K562 (cell line): ENCODE measurements around the gene MICU1. TPM values are rescaled to one million over a fixed set of nuclear protein-coding genes. Genes with fewer than 3 reads are reported as not detected.

ENCODE experiments used
- CBX8 ChIP-seq: fragments of 200-600 bp; sonication (generic); IDR thresholded peaks from 2 replicates; pipeline ENCODE4 v1.6.1; 2012; ENCODE audit warnings: borderline replicate concordance, mixed run types, low read depth, mild to moderate bottlenecking, moderate library complexity, mixed read lengths, low read length, control low read depth, inconsistent platforms; ENCODE audit not compliant: poor library complexity, severe bottlenecking; ENCODE audit errors: extremely low read depth
- CHCHD3 ChIP-seq: fragments of 250-450 bp; sonication (Bioruptor Pico); IDR thresholded peaks from 2 replicates; pipeline ENCODE4 v2.1.2; 2022; ENCODE audit warnings: mild to moderate bottlenecking
- EP400 ChIP-seq: fragments of 450-650 bp; IDR thresholded peaks from 2 replicates; pipeline ENCODE4 v1.6.1; 2017; ENCODE audit warnings: antibody characterized with exemption, mild to moderate bottlenecking, moderate library complexity
- ETV1 ChIP-seq: fragments of 450-650 bp; conservative IDR thresholded peaks from 2 replicates; pipeline ENCODE4 v1.6.1; 2016; ENCODE audit warnings: missing genetic modification characterization, control low read depth, low read depth, missing compliant biosample characterization
- HNRNPH1 ChIP-seq: fragments of 200-400 bp; formaldehyde crosslinking; optimal IDR thresholded peaks from 2 replicates; pipeline ENCODE3; 2017; ENCODE audit warnings: low read depth, mild to moderate bottlenecking, low read length, moderate library complexity
- NCOA6 ChIP-seq: fragments of 450-650 bp; IDR thresholded peaks from 2 replicates; pipeline ENCODE4 v1.6.1; 2017; ENCODE audit warnings: mild to moderate bottlenecking
- RBFOX2 ChIP-seq: fragments of 200-400 bp; formaldehyde crosslinking; IDR thresholded peaks from 2 replicates; pipeline ENCODE4 v1.6.1; 2017; ENCODE audit warnings: low read depth, mild to moderate bottlenecking, low read length, moderate library complexity
- RBM25 ChIP-seq: fragments of 200-400 bp; formaldehyde crosslinking; IDR thresholded peaks from 2 replicates; pipeline ENCODE4 v1.6.1; 2018; ENCODE audit warnings: low read length, low read depth, moderate library complexity; ENCODE audit not compliant: severe bottlenecking
- SMARCA4 ChIP-seq: fragments of 450-650 bp; IDR thresholded peaks from 2 replicates; pipeline ENCODE4 v1.6.1; 2016
- TEAD2 ChIP-seq: fragments of 450-650 bp; IDR thresholded peaks from 2 replicates; pipeline ENCODE4 v1.6.1; 2016; ENCODE audit warnings: missing genetic modification characterization, control low read depth, missing compliant biosample characterization
- polyA plus RNA-seq, 8 experiments: library from polyadenylated mRNA; depleted of rRNA in 4 of 8; stranded (reverse) in 5 of 8; unstranded in 3 of 8; fragments of >200 nt; fragmentation: Nextera tagmentation in 2 of 8; fragmentation: Illumina TruSeq in 1 of 8; extraction: Ambion mirVana in 2 of 8; extraction: Trizol in 1 of 8; gene quantifications; 2 replicates each; pipeline versions ENCODE4 v1.2.1 to v1.2.3, GENCODE V29; 2011 to 2014; ENCODE audit warnings: inconsistent platforms in 1 of 8, missing spikeins in 1 of 8
- total RNA-seq, 7 experiments: library from RNA; depleted of rRNA in 6 of 7; stranded (reverse); fragments of >200 nt in 6 of 7; fragmentation: Illumina TruSeq in 2 of 7; extraction: Trizol in 2 of 7; gene quantifications; 2 replicates each; pipeline versions ENCODE4 v1.2.1 to v1.2.3, GENCODE V29; 2011 to 2021; ENCODE audit warnings: low replicate concordance in 1 of 7
- TF ChIP-seq, protein P1 (sequence below): fragments of 150-350 bp; IDR thresholded peaks from 2 replicates; pipeline ENCODE4 v1.6.1; 2014; ENCODE audit warnings: low read depth, mild to moderate bottlenecking, low read length, borderline replicate concordance
- TF ChIP-seq, protein P2 (sequence below): fragments of 450-650 bp; IDR thresholded peaks from 2 replicates; pipeline ENCODE4 v1.6.1; 2018; ENCODE audit warnings: mild to moderate bottlenecking, low read depth; ENCODE audit not compliant: partially characterized antibody
- TF ChIP-seq, protein P3 (sequence below): sonication (generic); formaldehyde crosslinking; IDR thresholded peaks from 2 replicates; pipeline ENCODE4 v1.8.0; 2022; ENCODE audit warnings: mild to moderate bottlenecking, missing genetic modification reagents
- TF ChIP-seq, protein P4 (sequence below): fragments of 200-800 bp; sonication (Bioruptor generic); IDR thresholded peaks from 2 replicates; pipeline ENCODE4 v1.6.1; 2017; ENCODE audit warnings: missing genetic modification characterization, missing compliant biosample characterization
- TF ChIP-seq, protein P5 (sequence below): IDR thresholded peaks from 2 replicates; pipeline ENCODE4 v1.6.1; 2011; ENCODE audit not compliant: insufficient read length; ENCODE audit errors: extremely low read depth
- TF ChIP-seq, protein P6 (sequence below), 2 experiments: fragments of 200-800 bp in 1 of 2; sonication (Bioruptor generic) in 1 of 2; sonication (generic) in 1 of 2; formaldehyde crosslinking in 1 of 2; IDR thresholded peaks in 1 of 2; conservative IDR thresholded peaks in 1 of 2; 2 replicates each; pipeline versions ENCODE4 v1.5.0 to v1.6.1; 2016 to 2020; ENCODE audit warnings: missing compliant biosample characterization in 1 of 2, missing genetic modification characterization in 1 of 2, missing genetic modification reagents in 1 of 2

Gene MICU1
- total and polyA plus RNA-seq, 9 of the 15 experiments (the other 6 are each of a cell fraction or from before 2014, with no cell fraction given), result 29.3 to 76.8 (median 48.4) TPM

DNA sequence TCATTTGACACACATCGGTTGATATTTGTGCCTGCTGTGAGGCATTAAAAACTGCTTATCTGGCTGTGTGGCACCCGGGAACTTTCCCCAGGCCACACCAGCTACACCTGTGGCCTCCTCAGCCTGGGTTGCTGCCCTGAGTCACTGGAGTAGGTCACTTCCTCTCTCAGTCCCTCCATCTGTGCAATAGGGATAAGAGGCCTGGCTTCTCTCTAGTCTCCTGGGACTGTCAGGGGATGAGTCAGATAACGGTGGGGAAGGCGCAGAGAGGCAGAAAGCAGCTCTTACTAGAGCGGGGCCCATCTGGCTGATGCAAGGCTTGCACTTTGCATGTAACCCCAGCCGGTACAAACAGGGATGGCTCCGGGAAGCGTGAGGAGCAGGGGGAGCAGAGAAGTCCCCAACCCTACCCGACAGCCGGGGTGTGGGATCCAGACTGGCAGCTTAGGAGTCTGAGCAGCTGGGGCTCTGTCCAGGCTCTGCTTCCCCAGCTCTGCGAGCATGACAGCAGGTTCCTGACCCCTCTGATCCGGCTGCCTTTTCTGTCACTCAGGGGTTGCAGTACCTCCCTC is 305.1 kb downstream of the MICU1 start (continued):
- TF ChIP-seq, protein P1, sequence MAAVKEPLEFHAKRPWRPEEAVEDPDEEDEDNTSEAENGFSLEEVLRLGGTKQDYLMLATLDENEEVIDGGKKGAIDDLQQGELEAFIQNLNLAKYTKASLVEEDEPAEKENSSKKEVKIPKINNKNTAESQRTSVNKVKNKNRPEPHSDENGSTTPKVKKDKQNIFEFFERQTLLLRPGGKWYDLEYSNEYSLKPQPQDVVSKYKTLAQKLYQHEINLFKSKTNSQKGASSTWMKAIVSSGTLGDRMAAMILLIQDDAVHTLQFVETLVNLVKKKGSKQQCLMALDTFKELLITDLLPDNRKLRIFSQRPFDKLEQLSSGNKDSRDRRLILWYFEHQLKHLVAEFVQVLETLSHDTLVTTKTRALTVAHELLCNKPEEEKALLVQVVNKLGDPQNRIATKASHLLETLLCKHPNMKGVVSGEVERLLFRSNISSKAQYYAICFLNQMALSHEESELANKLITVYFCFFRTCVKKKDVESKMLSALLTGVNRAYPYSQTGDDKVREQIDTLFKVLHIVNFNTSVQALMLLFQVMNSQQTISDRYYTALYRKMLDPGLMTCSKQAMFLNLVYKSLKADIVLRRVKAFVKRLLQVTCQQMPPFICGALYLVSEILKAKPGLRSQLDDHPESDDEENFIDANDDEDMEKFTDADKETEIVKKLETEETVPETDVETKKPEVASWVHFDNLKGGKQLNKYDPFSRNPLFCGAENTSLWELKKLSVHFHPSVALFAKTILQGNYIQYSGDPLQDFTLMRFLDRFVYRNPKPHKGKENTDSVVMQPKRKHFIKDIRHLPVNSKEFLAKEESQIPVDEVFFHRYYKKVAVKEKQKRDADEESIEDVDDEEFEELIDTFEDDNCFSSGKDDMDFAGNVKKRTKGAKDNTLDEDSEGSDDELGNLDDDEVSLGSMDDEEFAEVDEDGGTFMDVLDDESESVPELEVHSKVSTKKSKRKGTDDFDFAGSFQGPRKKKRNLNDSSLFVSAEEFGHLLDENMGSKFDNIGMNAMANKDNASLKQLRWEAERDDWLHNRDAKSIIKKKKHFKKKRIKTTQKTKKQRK, result no peak
- TF ChIP-seq RBFOX2 (peak; percentile 96), TEAD2 (no peak), EP400 (peak; percentile 98), RBM25 (peak; percentile 59), CBX8 (no peak), HNRNPH1 (no peak), NCOA6 (no peak), ETV1 (tag) (peak; percentile 100), CHCHD3 (no peak), SMARCA4 (peak; percentile 100)
- TF ChIP-seq, protein P2, sequence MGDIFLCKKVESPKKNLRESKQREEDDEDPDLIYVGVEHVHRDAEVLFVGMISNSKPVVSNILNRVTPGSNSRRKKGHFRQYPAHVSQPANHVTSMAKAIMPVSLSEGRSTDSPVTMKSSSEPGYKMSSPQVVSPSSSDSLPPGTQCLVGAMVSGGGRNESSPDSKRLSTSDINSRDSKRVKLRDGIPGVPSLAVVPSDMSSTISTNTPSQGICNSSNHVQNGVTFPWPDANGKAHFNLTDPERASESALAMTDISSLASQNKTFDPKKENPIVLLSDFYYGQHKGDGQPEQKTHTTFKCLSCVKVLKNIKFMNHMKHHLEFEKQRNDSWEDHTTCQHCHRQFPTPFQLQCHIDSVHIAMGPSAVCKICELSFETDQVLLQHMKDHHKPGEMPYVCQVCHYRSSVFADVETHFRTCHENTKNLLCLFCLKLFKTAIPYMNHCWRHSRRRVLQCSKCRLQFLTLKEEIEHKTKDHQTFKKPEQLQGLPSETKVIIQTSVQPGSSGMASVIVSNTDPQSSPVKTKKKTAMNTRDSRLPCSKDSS, result no peak
- TF ChIP-seq, protein P3, sequence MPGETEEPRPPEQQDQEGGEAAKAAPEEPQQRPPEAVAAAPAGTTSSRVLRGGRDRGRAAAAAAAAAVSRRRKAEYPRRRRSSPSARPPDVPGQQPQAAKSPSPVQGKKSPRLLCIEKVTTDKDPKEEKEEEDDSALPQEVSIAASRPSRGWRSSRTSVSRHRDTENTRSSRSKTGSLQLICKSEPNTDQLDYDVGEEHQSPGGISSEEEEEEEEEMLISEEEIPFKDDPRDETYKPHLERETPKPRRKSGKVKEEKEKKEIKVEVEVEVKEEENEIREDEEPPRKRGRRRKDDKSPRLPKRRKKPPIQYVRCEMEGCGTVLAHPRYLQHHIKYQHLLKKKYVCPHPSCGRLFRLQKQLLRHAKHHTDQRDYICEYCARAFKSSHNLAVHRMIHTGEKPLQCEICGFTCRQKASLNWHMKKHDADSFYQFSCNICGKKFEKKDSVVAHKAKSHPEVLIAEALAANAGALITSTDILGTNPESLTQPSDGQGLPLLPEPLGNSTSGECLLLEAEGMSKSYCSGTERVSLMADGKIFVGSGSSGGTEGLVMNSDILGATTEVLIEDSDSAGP (CRISPR knock-in tag), result no peak
- TF ChIP-seq, protein P4, sequence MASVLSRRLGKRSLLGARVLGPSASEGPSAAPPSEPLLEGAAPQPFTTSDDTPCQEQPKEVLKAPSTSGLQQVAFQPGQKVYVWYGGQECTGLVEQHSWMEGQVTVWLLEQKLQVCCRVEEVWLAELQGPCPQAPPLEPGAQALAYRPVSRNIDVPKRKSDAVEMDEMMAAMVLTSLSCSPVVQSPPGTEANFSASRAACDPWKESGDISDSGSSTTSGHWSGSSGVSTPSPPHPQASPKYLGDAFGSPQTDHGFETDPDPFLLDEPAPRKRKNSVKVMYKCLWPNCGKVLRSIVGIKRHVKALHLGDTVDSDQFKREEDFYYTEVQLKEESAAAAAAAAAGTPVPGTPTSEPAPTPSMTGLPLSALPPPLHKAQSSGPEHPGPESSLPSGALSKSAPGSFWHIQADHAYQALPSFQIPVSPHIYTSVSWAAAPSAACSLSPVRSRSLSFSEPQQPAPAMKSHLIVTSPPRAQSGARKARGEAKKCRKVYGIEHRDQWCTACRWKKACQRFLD, result peak; percentile 98
- TF ChIP-seq, protein P5, sequence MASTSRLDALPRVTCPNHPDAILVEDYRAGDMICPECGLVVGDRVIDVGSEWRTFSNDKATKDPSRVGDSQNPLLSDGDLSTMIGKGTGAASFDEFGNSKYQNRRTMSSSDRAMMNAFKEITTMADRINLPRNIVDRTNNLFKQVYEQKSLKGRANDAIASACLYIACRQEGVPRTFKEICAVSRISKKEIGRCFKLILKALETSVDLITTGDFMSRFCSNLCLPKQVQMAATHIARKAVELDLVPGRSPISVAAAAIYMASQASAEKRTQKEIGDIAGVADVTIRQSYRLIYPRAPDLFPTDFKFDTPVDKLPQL, result peak; percentile 66
- TF ChIP-seq, protein P6, sequence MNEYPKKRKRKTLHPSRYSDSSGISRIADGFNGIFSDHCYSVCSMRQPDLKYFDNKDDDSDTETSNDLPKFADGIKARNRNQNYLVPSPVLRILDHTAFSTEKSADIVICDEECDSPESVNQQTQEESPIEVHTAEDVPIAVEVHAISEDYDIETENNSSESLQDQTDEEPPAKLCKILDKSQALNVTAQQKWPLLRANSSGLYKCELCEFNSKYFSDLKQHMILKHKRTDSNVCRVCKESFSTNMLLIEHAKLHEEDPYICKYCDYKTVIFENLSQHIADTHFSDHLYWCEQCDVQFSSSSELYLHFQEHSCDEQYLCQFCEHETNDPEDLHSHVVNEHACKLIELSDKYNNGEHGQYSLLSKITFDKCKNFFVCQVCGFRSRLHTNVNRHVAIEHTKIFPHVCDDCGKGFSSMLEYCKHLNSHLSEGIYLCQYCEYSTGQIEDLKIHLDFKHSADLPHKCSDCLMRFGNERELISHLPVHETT (CRISPR knock-in tag; conservative IDR thresholded peaks at IDR 0.05 in 1 of 2, IDR thresholded peaks at IDR 0.05 in 1 of 2), result peak in 1 of 2 experiments; percentile 90; a peak in 2 of 4 replicates
